Endothelial cell of umbilical vein (primary cell): ENCODE results near the gene KRT37. TPM values are rescaled to one million over a fixed set of nuclear protein-coding genes. Genes with fewer than 3 reads are reported as not detected.

Experiments
- BruUV-seq: library from RNA; stranded (reverse); fragments of 400-500 nt; replicated peaks from 2 replicates; lab custom pipeline; 2021; lab: Mats Ljungman, UMichigan
- CTCF ChIA-PET: fragments of 300-600, 350-600 bp; sonication (Branson Sonifier 250); formaldehyde crosslinking; loops from one replicate; lab custom pipeline; 2021; ENCODE audit warnings: antibody characterized with exemption, inconsistent platforms; lab: Charles Lee
- POLR2A ChIA-PET: fragments of 300-600, 350-600 bp; sonication (Branson Sonifier 250); formaldehyde crosslinking; loops from one replicate; lab custom pipeline; 2021; ENCODE audit warnings: antibody characterized with exemption, inconsistent platforms; lab: Charles Lee
- DNase-seq: peaks from one replicate; pipeline ENCODE4 v3.0.0-alpha.2; 2011; ENCODE audit warnings: low read depth, low spot score
- FAIRE-seq: peaks from 2 replicates; lab custom pipeline; 2011; peaks lifted over from hg19 to GRCh38; lab: Jason Lieb, UNC
- H2AFZ ChIP-seq: 2 replicates; pipeline ENCODE4 v1.6.0; 2012; ENCODE audit warnings: low read depth, low read length, control low read depth, inconsistent platforms
- H3K27ac ChIP-seq: 2 replicates; pipeline ENCODE4 v1.5.1; 2011; ENCODE audit warnings: low read depth, mild to moderate bottlenecking, control low read depth, low read length, moderate library complexity; ENCODE audit not compliant: insufficient read depth
- H3K27me3 ChIP-seq, 2 experiments: 2 replicates each; pipeline versions ENCODE4 v1.6.0 to v1.6.1; 2011; ENCODE audit warnings: low read length in 2 of 2, mixed read lengths in 1 of 2; ENCODE audit not compliant: control insufficient read depth in 2 of 2, insufficient read depth in 2 of 2
- H3K36me3 ChIP-seq, 2 experiments: 2 replicates in 1 of 2; 3 replicates in 1 of 2; pipeline ENCODE4 v1.5.1; 2011; ENCODE audit warnings: low read length in 2 of 2, mild to moderate bottlenecking in 1 of 2, moderate library complexity in 1 of 2; ENCODE audit not compliant: control insufficient read depth in 2 of 2, insufficient read depth in 2 of 2; ENCODE audit errors: extremely low read depth in 1 of 2
- H3K4me1 ChIP-seq: 3 replicates; pipeline ENCODE4 v1.5.1; 2011; ENCODE audit warnings: mild to moderate bottlenecking, low read length; ENCODE audit not compliant: control insufficient read depth, insufficient read depth; ENCODE audit errors: extremely low read depth
- H3K4me2 ChIP-seq: 2 replicates; pipeline ENCODE4 v1.6.1; 2011; ENCODE audit warnings: low read length, control low read depth, mixed read lengths; ENCODE audit not compliant: insufficient read depth
- H3K4me3 ChIP-seq, 3 experiments: fragments of 200-600 bp in 1 of 3; sonication (generic), shearing (Covaris generic) in 1 of 3; replicated peaks in 1 of 3; 2 replicates each; pipeline ENCODE4 v1.5.1; 2011 to 2016; ENCODE audit warnings: control low read depth in 3 of 3, low read length in 3 of 3, mild to moderate bottlenecking in 2 of 3, inconsistent platforms in 1 of 3, low read depth in 1 of 3, moderate library complexity in 1 of 3; ENCODE audit not compliant: insufficient read depth in 1 of 3
- H3K79me2 ChIP-seq: 2 replicates; pipeline ENCODE4 v1.6.0; 2012; ENCODE audit warnings: low read length, inconsistent platforms; ENCODE audit not compliant: control insufficient read depth, insufficient read depth
- H3K9ac ChIP-seq: replicated peaks from 2 replicates; pipeline ENCODE3; 2011; ENCODE audit warnings: low read length, control low read depth; ENCODE audit not compliant: insufficient read depth; ENCODE audit errors: extremely low read depth
- H3K9me1 ChIP-seq: replicated peaks from 3 replicates; pipeline ENCODE4 v1.6.0; 2011; ENCODE audit warnings: mild to moderate bottlenecking, low read length; ENCODE audit not compliant: control insufficient read depth, insufficient read depth; ENCODE audit errors: extremely low read depth
- H3K9me3 ChIP-seq: replicated peaks from 2 replicates; pipeline ENCODE4 v1.5.1; 2012; ENCODE audit warnings: low read length, inconsistent platforms; ENCODE audit not compliant: control insufficient read depth, insufficient read depth
- H4K20me1 ChIP-seq: replicated peaks from 2 replicates; pipeline ENCODE3; 2011; ENCODE audit warnings: mild to moderate bottlenecking, low read length; ENCODE audit not compliant: control insufficient read depth, insufficient read depth; ENCODE audit errors: extremely low read depth
- EZH2 ChIP-seq: IDR thresholded peaks from 2 replicates; pipeline ENCODE4 v1.6.1; 2012; ENCODE audit warnings: borderline replicate concordance, low read depth, mild to moderate bottlenecking, moderate library complexity, low read length, inconsistent platforms; ENCODE audit not compliant: severe bottlenecking
- FOS ChIP-seq: IDR thresholded peaks from 2 replicates; pipeline ENCODE4 v1.6.1; 2011; ENCODE audit warnings: mild to moderate bottlenecking, low read length, moderate library complexity, borderline replicate concordance; ENCODE audit not compliant: insufficient read depth
- GATA2 ChIP-seq: IDR thresholded peaks from 2 replicates; pipeline ENCODE4 v1.7.0; 2011; ENCODE audit warnings: low read depth, mild to moderate bottlenecking, moderate library complexity, mixed read lengths, low read length; ENCODE audit not compliant: insufficient read length, insufficient read depth
- JUN ChIP-seq: IDR thresholded peaks from 2 replicates; pipeline ENCODE4 v1.6.1; 2011; ENCODE audit warnings: borderline replicate concordance, low read depth; ENCODE audit not compliant: insufficient read length, insufficient read depth
- MYC ChIP-seq: IDR thresholded peaks from one replicate; pipeline ENCODE4 v1.6.1; 2011; ENCODE audit warnings: mild to moderate bottlenecking, low read depth, low read length
- POLR2A ChIP-seq: IDR thresholded peaks from 2 replicates; pipeline ENCODE4 v1.6.1; 2012; ENCODE audit warnings: low read depth, mild to moderate bottlenecking, control low read depth, low read length
- POLR2AphosphoS5 ChIP-seq: IDR thresholded peaks from 2 replicates; pipeline ENCODE4 v1.6.1; 2012; ENCODE audit warnings: low read depth, mild to moderate bottlenecking, control low read depth, low read length, moderate library complexity; ENCODE audit not compliant: insufficient read depth
- dilution Hi-C: fragments of 300-500 bp; cut with MboI; formaldehyde crosslinking; loops from one replicate; pipeline ENCODE4 v1.15.0; 2019; ENCODE audit warnings: low sequenced_read_pairs; ENCODE audit not compliant: extremely low pct_ligation_motif_present
- intact Hi-C: fragments of 100-400 bp; cut with micrococcal nuclease; formaldehyde crosslinking; loops from one replicate; pipeline ENCODE4 v1.10.0; 2022
- polyA plus RNA-seq, 4 experiments: library from polyadenylated mRNA; depleted of rRNA in 3 of 4; stranded (reverse) in 3 of 4; unstranded in 1 of 4; fragments of >200 nt; gene quantifications; 2 replicates each; pipeline versions ENCODE4 v1.2.1 to v1.2.3, GENCODE V29; 2011 to 2012; ENCODE audit warnings: missing spikeins in 1 of 4
- total RNA-seq: library from RNA; stranded (reverse); gene quantifications from 2 replicates; pipeline ENCODE4 v1.2.3, GENCODE V29; 2021
- TF ChIP-seq, protein P1 (sequence below): IDR thresholded peaks from 2 replicates; pipeline ENCODE4 v1.6.1; 2011; ENCODE audit not compliant: insufficient read depth, insufficient read length
- TF ChIP-seq, protein P2 (sequence below), 2 donors: IDR thresholded peaks; 1 replicate in 1 of 2; 2 replicates in 1 of 2; pipeline ENCODE4 v1.5.1; 2011; ENCODE audit warnings: low read length in 2 of 2, mild to moderate bottlenecking in 2 of 2, moderate library complexity in 2 of 2, control low read depth in 1 of 2, inconsistent platforms in 1 of 2, low read depth in 1 of 2; ENCODE audit not compliant: insufficient read depth in 1 of 2; ENCODE audit errors: extremely low read depth in 1 of 2

The KRT37 gene
- total and polyA plus RNA-seq, 2 donors (not counting 3 experiments of a cell fraction or from before 2014, with no cell fraction given), result not detected

DNA sequence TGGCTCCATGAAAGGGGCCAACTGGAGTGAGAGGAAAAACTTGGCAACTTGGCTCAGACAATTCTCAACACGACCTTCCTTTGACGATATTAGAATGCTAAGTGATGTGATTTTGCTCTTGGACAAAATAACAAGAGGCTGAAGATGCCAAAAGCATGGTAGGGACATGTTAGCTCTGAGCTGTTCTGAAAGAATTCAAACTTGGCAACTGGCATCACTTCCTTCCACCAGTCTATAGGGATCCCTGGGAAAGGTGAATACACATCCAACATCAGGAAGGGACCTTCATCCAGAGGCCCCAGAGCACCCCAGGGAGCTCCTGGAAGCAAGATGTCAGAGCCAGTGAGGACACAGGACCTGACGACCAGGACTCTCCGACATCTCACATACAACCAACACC, 4.3 kb downstream of the KRT37 start:
- H3K9me1 ChIP-seq, result no peaks in the 10 kb centered on the region
- no peak overlapping the region for H3K27ac ChIP-seq
- no peaks in the 10 kb centered on the region for H4K20me1 ChIP-seq
- no peak for DNase-seq
- TF ChIP-seq, protein P1, sequence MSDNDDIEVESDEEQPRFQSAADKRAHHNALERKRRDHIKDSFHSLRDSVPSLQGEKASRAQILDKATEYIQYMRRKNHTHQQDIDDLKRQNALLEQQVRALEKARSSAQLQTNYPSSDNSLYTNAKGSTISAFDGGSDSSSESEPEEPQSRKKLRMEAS, result no peak
- TF ChIP-seq MYC, result no peak
- CTCF ChIA-PET, result no interaction called here
- intact Hi-C loops, result loop anchor here (10.0 kb wide), 1 partner anchor 55 kb away; no protein-coding TSS in a partner anchor
- H3K4me2 ChIP-seq, result no peak overlapping the region
- H3K9ac ChIP-seq, result no peak overlapping the region
- no peak overlapping the region for H2AFZ ChIP-seq
- H3K9me3 ChIP-seq, result no peaks in the 10 kb centered on the region
- no peak for FAIRE-seq
- no peaks in the 10 kb centered on the region for H3K4me1 ChIP-seq
- H3K27me3 ChIP-seq, result peaks cover 0 to 2% of the 10 kb centered on the region in 2 experiments
- BruUV-seq, result no TSS peak
- no peaks in the 10 kb centered on the region for H3K36me3 ChIP-seq
- dilution Hi-C loops, result no loop called here
- POLR2A ChIA-PET, result no interaction called here
- H3K79me2 ChIP-seq, result no peaks in the 10 kb centered on the region
- no peak overlapping the region for H3K4me3 ChIP-seq

DNA sequence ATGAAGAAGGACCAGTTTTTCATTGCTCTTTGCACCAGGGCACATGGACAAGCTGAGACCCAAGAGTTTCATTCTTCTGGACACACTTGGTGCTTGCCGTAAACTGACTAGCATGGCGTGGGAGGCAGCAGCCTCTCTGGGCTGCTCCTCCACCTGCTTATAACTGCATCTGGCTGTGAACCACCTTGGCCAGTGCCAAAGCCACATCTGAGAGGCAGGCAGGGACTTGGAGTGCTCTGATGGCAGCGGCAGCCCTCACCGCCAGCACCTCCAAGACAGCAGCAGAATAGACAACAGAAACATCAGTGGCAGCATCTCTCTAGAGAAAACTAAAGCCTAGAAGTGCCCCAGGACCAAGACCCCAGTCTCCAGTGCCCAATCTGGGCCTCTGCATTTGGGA, 4.7 kb downstream of the KRT37 start:
- Histone ChIP-seq H3K9ac (no peak overlapping the region), H3K79me2 (no peaks in the 10 kb centered on the region), H3K36me3 (no peaks in the 10 kb centered on the region), H3K4me3 (no peak overlapping the region), H3K27ac (no peak overlapping the region), H4K20me1 (no peaks in the 10 kb centered on the region), H2AFZ (no peak overlapping the region), H3K9me3 (no peaks in the 10 kb centered on the region), H3K27me3 (peaks cover 0 to 2% of the 10 kb centered on the region in 2 experiments), H3K4me2 (no peak overlapping the region), H3K9me1 (no peaks in the 10 kb centered on the region), H3K4me1 (no peaks in the 10 kb centered on the region)
- dilution Hi-C loops, result no loop called here
- DNase-seq (no peak), FAIRE-seq (no peak)
- POLR2A ChIA-PET, result no interaction called here
- no TSS peak for BruUV-seq
- TF ChIP-seq, protein P1, result no peak
- no peak for TF ChIP-seq POLR2A
- TF ChIP-seq JUN, result no peak
- TF ChIP-seq GATA2, result no peak
- TF ChIP-seq EZH2, result no peak
- TF ChIP-seq POLR2AphosphoS5, result no peak
- TF ChIP-seq MYC, result no peak
- no peak for TF ChIP-seq FOS
- TF ChIP-seq, protein P2, sequence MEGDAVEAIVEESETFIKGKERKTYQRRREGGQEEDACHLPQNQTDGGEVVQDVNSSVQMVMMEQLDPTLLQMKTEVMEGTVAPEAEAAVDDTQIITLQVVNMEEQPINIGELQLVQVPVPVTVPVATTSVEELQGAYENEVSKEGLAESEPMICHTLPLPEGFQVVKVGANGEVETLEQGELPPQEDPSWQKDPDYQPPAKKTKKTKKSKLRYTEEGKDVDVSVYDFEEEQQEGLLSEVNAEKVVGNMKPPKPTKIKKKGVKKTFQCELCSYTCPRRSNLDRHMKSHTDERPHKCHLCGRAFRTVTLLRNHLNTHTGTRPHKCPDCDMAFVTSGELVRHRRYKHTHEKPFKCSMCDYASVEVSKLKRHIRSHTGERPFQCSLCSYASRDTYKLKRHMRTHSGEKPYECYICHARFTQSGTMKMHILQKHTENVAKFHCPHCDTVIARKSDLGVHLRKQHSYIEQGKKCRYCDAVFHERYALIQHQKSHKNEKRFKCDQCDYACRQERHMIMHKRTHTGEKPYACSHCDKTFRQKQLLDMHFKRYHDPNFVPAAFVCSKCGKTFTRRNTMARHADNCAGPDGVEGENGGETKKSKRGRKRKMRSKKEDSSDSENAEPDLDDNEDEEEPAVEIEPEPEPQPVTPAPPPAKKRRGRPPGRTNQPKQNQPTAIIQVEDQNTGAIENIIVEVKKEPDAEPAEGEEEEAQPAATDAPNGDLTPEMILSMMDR (IDR thresholded peaks at IDR 0.05; ENCODE audit: extremely low read depth in 1 of 2, insufficient read depth in 1 of 2, low read depth in 1 of 2, low read length in 2 of 2), result no peak
- intact Hi-C loops, result loop anchor here (10.0 kb wide), 1 partner anchor 55 kb away; no protein-coding TSS in a partner anchor
- CTCF ChIA-PET, result no interaction called here
